Erythroblast (primary cell): Measurements from ENCODE around the gene THAP6.

ENCODE experiments used
- GATA1 ChIP-seq: IDR thresholded peaks from 2 replicates; pipeline ENCODE4 v1.6.1; 2011; ENCODE audit warnings: low read depth, mild to moderate bottlenecking, control low read depth, low read length, moderate library complexity
- POLR2A ChIP-seq: IDR thresholded peaks from 2 replicates; pipeline ENCODE4 v1.6.1; 2011; ENCODE audit warnings: mild to moderate bottlenecking, low read length

DNA sequence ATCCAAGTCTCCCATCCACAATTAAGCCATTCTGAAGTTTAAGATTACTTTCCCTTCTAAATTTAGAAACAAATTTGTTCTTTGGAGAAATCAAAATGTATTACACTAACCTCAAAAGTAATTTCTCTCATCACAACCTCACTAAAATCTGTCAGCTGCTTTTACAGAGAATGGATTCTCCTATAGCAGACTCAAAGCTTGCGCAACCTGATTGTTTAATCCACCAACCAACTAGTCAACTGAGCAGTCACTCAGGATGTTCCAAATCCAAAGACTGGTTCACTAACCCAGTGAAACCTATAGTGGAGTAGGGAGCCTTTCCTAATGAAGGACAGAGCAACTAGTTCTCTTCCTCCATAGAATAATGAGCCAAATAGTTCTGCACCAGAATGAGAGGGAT, 44.4 kb upstream of the THAP6 start:
- TF ChIP-seq POLR2A (no peak), GATA1 (no peak)
